Peyer's patch (tissue), 4 donors: Measurements from ENCODE around the gene SLC38A5.
"Not testable (repeated sequence)": the region's sequence is repeated elsewhere in the genome, so short reads cannot be mapped to it uniquely, and the experiment has no call there.

Experiments used
- POLR2A ChIP-seq, 2 donors: fragments of 450-650 bp; IDR thresholded peaks; one replicate each; pipeline ENCODE4 v1.5.1; 2017; ENCODE audit warnings: antibody characterized with exemption in 2 of 2, mild to moderate bottlenecking in 2 of 2, moderate library complexity in 2 of 2
- TF ChIP-seq, protein P1 (sequence below), 6 experiments: fragments of 450-650 bp in 4 of 6; fragments of 200-600 bp in 2 of 6; sonication (generic) in 1 of 6; IDR thresholded peaks; one replicate each; pipeline ENCODE4 v1.5.1; 2017 to 2019; ENCODE audit warnings: antibody characterized with exemption in 6 of 6, mild to moderate bottlenecking in 3 of 6, moderate library complexity in 1 of 6

DNA sequence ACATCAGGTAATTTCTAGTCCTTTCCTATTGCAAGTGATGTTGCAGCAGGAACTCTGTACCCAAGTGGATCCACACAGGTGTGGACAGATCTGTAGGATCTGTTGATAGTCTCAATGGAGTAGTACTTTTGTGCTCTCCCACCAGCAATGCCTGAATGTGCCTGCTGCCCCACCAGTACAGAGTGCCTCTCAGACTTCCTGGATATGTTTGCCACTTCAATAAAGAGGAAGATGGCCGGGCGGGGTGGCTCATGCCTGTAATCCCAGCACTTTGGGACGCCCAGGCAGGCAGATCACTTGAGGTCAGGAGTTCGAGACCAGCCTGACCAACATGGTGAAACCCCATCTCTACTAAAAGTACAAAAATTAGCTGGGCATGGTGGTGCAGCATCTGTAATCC lies 49.4 kb upstream of the SLC38A5 start:
- TF ChIP-seq, protein P1, sequence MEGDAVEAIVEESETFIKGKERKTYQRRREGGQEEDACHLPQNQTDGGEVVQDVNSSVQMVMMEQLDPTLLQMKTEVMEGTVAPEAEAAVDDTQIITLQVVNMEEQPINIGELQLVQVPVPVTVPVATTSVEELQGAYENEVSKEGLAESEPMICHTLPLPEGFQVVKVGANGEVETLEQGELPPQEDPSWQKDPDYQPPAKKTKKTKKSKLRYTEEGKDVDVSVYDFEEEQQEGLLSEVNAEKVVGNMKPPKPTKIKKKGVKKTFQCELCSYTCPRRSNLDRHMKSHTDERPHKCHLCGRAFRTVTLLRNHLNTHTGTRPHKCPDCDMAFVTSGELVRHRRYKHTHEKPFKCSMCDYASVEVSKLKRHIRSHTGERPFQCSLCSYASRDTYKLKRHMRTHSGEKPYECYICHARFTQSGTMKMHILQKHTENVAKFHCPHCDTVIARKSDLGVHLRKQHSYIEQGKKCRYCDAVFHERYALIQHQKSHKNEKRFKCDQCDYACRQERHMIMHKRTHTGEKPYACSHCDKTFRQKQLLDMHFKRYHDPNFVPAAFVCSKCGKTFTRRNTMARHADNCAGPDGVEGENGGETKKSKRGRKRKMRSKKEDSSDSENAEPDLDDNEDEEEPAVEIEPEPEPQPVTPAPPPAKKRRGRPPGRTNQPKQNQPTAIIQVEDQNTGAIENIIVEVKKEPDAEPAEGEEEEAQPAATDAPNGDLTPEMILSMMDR (IDR thresholded peaks at IDR 0.05) = not testable (repeated sequence)
- not testable (repeated sequence) for TF ChIP-seq POLR2A (IDR thresholded peaks at IDR 0.05)
